PFSK-1 (cell line): ENCODE measurements around the gene DOCK10.

Source experiments
- POLR2AphosphoS5 ChIP-seq: IDR thresholded peaks from 2 replicates; pipeline ENCODE4 v1.6.1; 2012; ENCODE audit warnings: low read depth, mild to moderate bottlenecking, control low read depth, low read length, moderate library complexity
- SIN3A ChIP-seq: IDR thresholded peaks from 2 replicates; pipeline ENCODE4 v1.6.1; 2012; ENCODE audit warnings: mild to moderate bottlenecking, low read length, moderate library complexity, borderline replicate concordance; ENCODE audit not compliant: insufficient read depth
- TF ChIP-seq, protein P1 (sequence below), 2 experiments: IDR thresholded peaks; 2 replicates each; pipeline versions ENCODE4 v1.6.1 to v1.8.0; 2011 to 2012; ENCODE audit warnings: low read depth in 2 of 2, low read length in 2 of 2, control low read depth in 1 of 2, inconsistent platforms in 1 of 2, mild to moderate bottlenecking in 1 of 2, moderate library complexity in 1 of 2; ENCODE audit not compliant: insufficient read depth in 1 of 2

- TF ChIP-seq POLR2AphosphoS5 = no peak
- TF ChIP-seq SIN3A = no peak
- TF ChIP-seq, protein P1, sequence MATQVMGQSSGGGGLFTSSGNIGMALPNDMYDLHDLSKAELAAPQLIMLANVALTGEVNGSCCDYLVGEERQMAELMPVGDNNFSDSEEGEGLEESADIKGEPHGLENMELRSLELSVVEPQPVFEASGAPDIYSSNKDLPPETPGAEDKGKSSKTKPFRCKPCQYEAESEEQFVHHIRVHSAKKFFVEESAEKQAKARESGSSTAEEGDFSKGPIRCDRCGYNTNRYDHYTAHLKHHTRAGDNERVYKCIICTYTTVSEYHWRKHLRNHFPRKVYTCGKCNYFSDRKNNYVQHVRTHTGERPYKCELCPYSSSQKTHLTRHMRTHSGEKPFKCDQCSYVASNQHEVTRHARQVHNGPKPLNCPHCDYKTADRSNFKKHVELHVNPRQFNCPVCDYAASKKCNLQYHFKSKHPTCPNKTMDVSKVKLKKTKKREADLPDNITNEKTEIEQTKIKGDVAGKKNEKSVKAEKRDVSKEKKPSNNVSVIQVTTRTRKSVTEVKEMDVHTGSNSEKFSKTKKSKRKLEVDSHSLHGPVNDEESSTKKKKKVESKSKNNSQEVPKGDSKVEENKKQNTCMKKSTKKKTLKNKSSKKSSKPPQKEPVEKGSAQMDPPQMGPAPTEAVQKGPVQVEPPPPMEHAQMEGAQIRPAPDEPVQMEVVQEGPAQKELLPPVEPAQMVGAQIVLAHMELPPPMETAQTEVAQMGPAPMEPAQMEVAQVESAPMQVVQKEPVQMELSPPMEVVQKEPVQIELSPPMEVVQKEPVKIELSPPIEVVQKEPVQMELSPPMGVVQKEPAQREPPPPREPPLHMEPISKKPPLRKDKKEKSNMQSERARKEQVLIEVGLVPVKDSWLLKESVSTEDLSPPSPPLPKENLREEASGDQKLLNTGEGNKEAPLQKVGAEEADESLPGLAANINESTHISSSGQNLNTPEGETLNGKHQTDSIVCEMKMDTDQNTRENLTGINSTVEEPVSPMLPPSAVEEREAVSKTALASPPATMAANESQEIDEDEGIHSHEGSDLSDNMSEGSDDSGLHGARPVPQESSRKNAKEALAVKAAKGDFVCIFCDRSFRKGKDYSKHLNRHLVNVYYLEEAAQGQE (IDR thresholded peaks at IDR 0.05; ENCODE audit: insufficient read depth in 1 of 2, low read depth in 2 of 2, low read length in 2 of 2) = no peak
These were observed 30.2 kb upstream of the DOCK10 start for GRCh38 chr2:225072444-225072843.
